SU-DHL-6 (cell line): ENCODE data around the gene MRPL36.

Source experiments
- H2AFZ ChIP-seq: fragments of 200-600 bp; sonication (generic); 2 replicates; pipeline ENCODE4 v1.6.1; 2014; ENCODE audit warnings: low read depth, mild to moderate bottlenecking, moderate library complexity, mixed read lengths, antibody characterized with exemption, low read length; ENCODE audit not compliant: severe bottlenecking
- H3F3A ChIP-seq: fragments of 200-600 bp; shearing (Covaris generic); 2 replicates; pipeline ENCODE4 v1.6.0; 2016; ENCODE audit warnings: antibody characterized with exemption, mild to moderate bottlenecking; ENCODE audit not compliant: insufficient read depth
- H3K27ac ChIP-seq: fragments of 200-600 bp; sonication (generic); 2 replicates; pipeline ENCODE4 v1.5.1; 2016; ENCODE audit warnings: low read depth, mild to moderate bottlenecking, low read length, moderate library complexity, mixed read lengths
- H3K27me3 ChIP-seq: fragments of 200-600 bp; sonication (generic), shearing (Covaris generic); 2 replicates; pipeline ENCODE4 v1.6.0; 2014; ENCODE audit warnings: mild to moderate bottlenecking, low read length
- H3K36me3 ChIP-seq: fragments of 200-600 bp; sonication (generic); 2 replicates; pipeline ENCODE4 v1.6.1; 2014; ENCODE audit warnings: mild to moderate bottlenecking, low read length, mixed read lengths
- H3K4me2 ChIP-seq: fragments of 300-600, 200-600 bp; shearing (Covaris generic), sonication (generic); 2 replicates; pipeline ENCODE4 v1.6.0; 2014; ENCODE audit warnings: low read length, low read depth, mild to moderate bottlenecking; ENCODE audit not compliant: poor library complexity, severe bottlenecking
- H3K4me3 ChIP-seq: fragments of 200-600 bp; sonication (generic); 2 replicates; pipeline ENCODE4 v1.5.1; 2014; ENCODE audit warnings: antibody characterized with exemption, low read length, mild to moderate bottlenecking, mixed read lengths; ENCODE audit not compliant: insufficient read depth, poor library complexity, severe bottlenecking
- H3K79me2 ChIP-seq: fragments of 200-600 bp; sonication (generic); 2 replicates; pipeline ENCODE4 v1.6.1; 2014; ENCODE audit warnings: mild to moderate bottlenecking, low read length, moderate library complexity; ENCODE audit not compliant: insufficient read depth
- H3K9ac ChIP-seq: fragments of 200-600 bp; sonication (generic); 2 replicates; pipeline ENCODE4 v1.7.0; 2014; ENCODE audit warnings: mild to moderate bottlenecking, low read length
- H3K9me2 ChIP-seq: fragments of 200-600 bp; sonication (generic); replicated peaks from 2 replicates; pipeline ENCODE4 v1.6.1; 2014; ENCODE audit warnings: low read length; ENCODE audit not compliant: insufficient read depth
- H3K9me3 ChIP-seq: fragments of 200-600 bp; sonication (generic); 2 replicates; pipeline ENCODE4 v1.6.1; 2014; ENCODE audit warnings: low read length, mixed read lengths; ENCODE audit not compliant: insufficient read depth
- H4K20me1 ChIP-seq: fragments of 200-600 bp; sonication (generic); 2 replicates; pipeline ENCODE4 v1.6.1; 2014; ENCODE audit warnings: low read depth, mild to moderate bottlenecking, antibody characterized with exemption, low read length, moderate library complexity, mixed read lengths
- CTCF ChIP-seq: fragments of 200-600 bp; sonication (generic); IDR thresholded peaks from one replicate; pipeline ENCODE4 v1.5.1; 2017; ENCODE audit warnings: antibody characterized with exemption, mild to moderate bottlenecking, low read length, moderate library complexity; ENCODE audit not compliant: insufficient read depth, poor library complexity, severe bottlenecking
- EZH2phosphoT487 ChIP-seq: fragments of 200-600 bp; sonication (generic), shearing (Covaris generic); conservative IDR thresholded peaks from 2 replicates; pipeline ENCODE4 v1.6.1; 2018; ENCODE audit warnings: mild to moderate bottlenecking, antibody characterized with exemption, low read length, moderate library complexity, mixed read lengths

MRPL36 gene

DNA sequence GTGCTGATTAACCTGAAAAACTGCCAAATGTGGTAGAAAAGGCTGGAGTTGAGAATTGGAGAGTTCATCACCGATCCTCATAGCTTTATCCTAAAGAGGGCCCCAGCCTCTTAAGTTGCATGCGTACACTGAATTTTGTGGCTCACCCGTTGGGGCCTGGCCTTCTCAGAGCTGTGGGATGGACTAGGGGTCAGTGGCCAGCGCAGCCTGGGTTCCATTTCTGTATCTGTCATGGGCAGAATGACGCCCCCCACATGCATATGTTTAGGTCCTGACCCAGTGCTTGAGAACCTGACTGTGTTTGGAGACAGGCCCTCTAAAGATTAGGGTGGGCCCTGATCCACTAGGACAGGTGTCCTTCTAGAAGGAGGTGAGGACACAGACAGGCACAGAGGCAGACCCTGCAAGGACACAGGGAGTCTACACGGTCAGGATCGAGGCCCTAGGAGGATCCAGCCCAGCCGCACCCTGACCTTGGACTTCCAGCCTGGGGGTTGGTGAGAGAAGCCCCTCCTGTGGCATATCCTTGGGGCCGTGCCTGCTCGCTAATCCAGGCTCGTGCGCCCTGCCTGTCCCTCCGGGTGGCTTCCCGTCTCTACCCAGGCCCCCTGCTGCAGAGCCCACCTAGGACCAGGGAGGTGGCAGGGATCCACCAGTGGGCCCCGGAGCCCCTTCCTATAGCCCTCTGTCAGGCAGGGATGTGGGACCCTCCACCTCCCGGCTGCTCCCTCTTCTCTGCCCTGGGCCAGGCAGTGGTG lies 33.8 kb upstream of the MRPL36 start:
- Histone ChIP-seq H3K9me2 (no peaks in the 10 kb centered on the region), H3K4me2 (no peak overlapping the region), H4K20me1 (no peaks in the 10 kb centered on the region), H3K79me2 (no peaks in the 10 kb centered on the region), H3K4me3 (no peak overlapping the region), H3F3A (no peaks in the 10 kb centered on the region), H3K9ac (no peak overlapping the region), H3K36me3 (no peaks in the 10 kb centered on the region), H2AFZ (no peak overlapping the region), H3K9me3 (no peaks in the 10 kb centered on the region), H3K27me3 (no peaks in the 10 kb centered on the region), H3K27ac (no peak overlapping the region)
- TF ChIP-seq CTCF, result no peak
- no peak for TF ChIP-seq EZH2phosphoT487

DNA sequence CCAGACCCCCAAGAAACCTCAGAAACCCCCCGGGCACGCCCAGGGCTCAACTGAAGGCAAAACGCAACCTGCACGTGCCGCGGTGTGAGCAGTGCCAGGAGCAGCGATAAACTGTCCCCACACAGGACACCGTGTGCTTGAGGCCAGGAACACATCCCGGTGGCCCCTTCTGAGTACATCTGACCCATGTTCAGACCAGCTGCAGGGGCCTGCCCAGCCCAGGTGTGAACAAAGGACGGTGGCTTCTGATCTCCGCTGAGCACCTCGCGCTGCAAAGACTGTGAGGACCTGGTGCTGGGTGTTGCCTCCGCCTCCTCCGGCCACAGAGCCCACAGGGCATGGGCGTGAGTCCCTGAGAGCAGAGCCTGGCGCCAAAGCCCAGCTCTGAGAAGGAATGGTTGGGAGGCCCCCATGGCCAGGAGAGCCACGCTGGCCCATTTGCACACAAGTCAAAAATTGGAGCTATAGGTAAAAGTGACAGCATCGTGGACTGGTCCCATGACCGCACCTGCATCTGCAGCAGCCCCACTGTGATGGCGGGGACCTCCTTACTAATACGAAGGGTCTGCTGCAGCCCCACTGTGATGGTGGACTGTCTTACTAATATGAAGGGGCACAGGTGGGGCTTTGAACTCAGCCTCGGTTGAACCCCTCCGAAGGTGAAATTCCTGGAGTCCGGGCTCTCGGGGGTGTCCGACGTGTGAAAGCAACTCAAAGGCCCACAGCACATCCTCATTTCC lies 33.0 kb upstream of the MRPL36 start:
- Histone ChIP-seq H3K79me2 (no peaks in the 10 kb centered on the region), H3K4me3 (no peak overlapping the region), H2AFZ (no peak overlapping the region), H3F3A (no peaks in the 10 kb centered on the region), H4K20me1 (no peaks in the 10 kb centered on the region), H3K9me3 (no peaks in the 10 kb centered on the region), H3K27me3 (no peaks in the 10 kb centered on the region), H3K27ac (no peak overlapping the region), H3K9ac (no peak overlapping the region), H3K9me2 (no peaks in the 10 kb centered on the region), H3K4me2 (no peak overlapping the region), H3K36me3 (no peaks in the 10 kb centered on the region)
- TF ChIP-seq EZH2phosphoT487, result no peak
- no peak for TF ChIP-seq CTCF

- TF ChIP-seq EZH2phosphoT487, result no peak
- TF ChIP-seq CTCF, result no peak
- no peaks in the 10 kb centered on the region for H4K20me1 ChIP-seq
- no peak overlapping the region for H3K4me2 ChIP-seq
- H2AFZ ChIP-seq, result no peak overlapping the region
- no peaks in the 10 kb centered on the region for H3K79me2 ChIP-seq
- H3K9ac ChIP-seq, result no peak overlapping the region
- H3K9me3 ChIP-seq, result no peaks in the 10 kb centered on the region
- no peak overlapping the region for H3K4me3 ChIP-seq
- no peaks in the 10 kb centered on the region for H3K9me2 ChIP-seq
- H3K27ac ChIP-seq, result no peak overlapping the region
- no peaks in the 10 kb centered on the region for H3K27me3 ChIP-seq
- H3F3A ChIP-seq, result no peaks in the 10 kb centered on the region
- H3K36me3 ChIP-seq, result no peaks in the 10 kb centered on the region
These were observed 32.2 kb upstream of the MRPL36 start for GRCh38 chr5:1831677-1832313.
